ENCODE results near the gene SLC8A2. TPM values are rescaled to one million over a fixed set of nuclear protein-coding genes. Genes with fewer than 3 reads are reported as not detected.

The SLC8A2 gene
- total RNA-seq, 4 donors from 2014 or later, result 0.82 to 36.4 (median 9.6) TPM

- in situ Hi-C loops (cut with MboI; ENCODE audit: low pct_ligation_motif_present in 1 of 4, low pct_unique_long_range_greater_than_20kb in 1 of 4, low sequenced_read_pairs in 3 of 4), result loop anchor here in 1 of 4 donors (25.0 kb wide), 1 partner anchor 91 kb away; no protein-coding TSS in a partner anchor
- intact Hi-C loops (cut with DNase I; ENCODE audit: low total_unique reads), result no loop called here
- Histone ChIP-seq H3K9me3 (no peaks in the 10 kb centered on the region), H3K36me3 (peaks cover 0 to 51% (median 15%) of the 10 kb centered on the region in 4 donors), H3K4me3 (no peak overlapping the region), H3K4me1 (no peaks in the 10 kb centered on the region), H3K27me3 (no peaks in the 10 kb centered on the region), H3K27ac (no peak overlapping the region)
- TF ChIP-seq POLR2A (IDR thresholded peaks at IDR 0.05), result no peak
- no peak for TF ChIP-seq POLR2AphosphoS5 (IDR thresholded peaks at IDR 0.05)
- no peak for TF ChIP-seq EP300 (IDR thresholded peaks at IDR 0.05; ENCODE audit: low read depth)
- TF ChIP-seq CTCF (IDR thresholded peaks at IDR 0.05), result no peak
- DNase-seq, result no peak
- WGBS, 2 donors (ENCODE audit: low coverage in 1 of 2), result 99 to 100% methylated on average over 2 to 8 of the region's 11 CpGs
These were observed 93.4 kb downstream of the SLC8A2 start for GRCh38 chr19:47378246-47378645.

Other genes with a start within 250 kb of the SLC8A2 start
- gene BBC3, start 240.7 kb downstream of the SLC8A2 start, total RNA-seq, result 10 to 100 TPM; 10.9 to 31.0 (median 14.4) TPM
- 10 to 100 TPM; 20.9 to 27.5 (median 22.4) TPM for gene CCDC9, start 215.4 kb downstream of the SLC8A2 start, total RNA-seq
- gene INAFM1, start 197.0 kb downstream of the SLC8A2 start, total RNA-seq, result 10 to 100 TPM in 2 of 4 donors, 1 to 10 TPM in 2; 7.2 to 17.2 (median 9.6) TPM
- gene C5AR1, start 162.0 kb downstream of the SLC8A2 start, total RNA-seq, result 1 to 10 TPM in 3 of 4 donors, under 1 TPM in 1; 0.60 to 9.0 (median 5.3) TPM
- 1 to 10 TPM in 2 of 4 donors, under 1 TPM in 1, not detected in 1; 0.64 to 4.9 (median 2.0) TPM for gene C5AR2, start 139.7 kb downstream of the SLC8A2 start, total RNA-seq
- gene DHX34, start 122.6 kb downstream of the SLC8A2 start, total RNA-seq, result 10 to 100 TPM; 12.4 to 30.3 (median 21.3) TPM
- gene MEIS3, start 52.4 kb downstream of the SLC8A2 start, total RNA-seq, result 10 to 100 TPM in 1 of 4 donors, 1 to 10 TPM in 2, not detected in 1; 2.3 to 56.5 (median 7.1) TPM
- gene KPTN, start 12.3 kb upstream of the SLC8A2 start, total RNA-seq, result 1 to 10 TPM in 3 of 4 donors, not detected in 1; 2.2 to 5.7 (median 3.3) TPM
- gene NAPA, start 43.2 kb upstream of the SLC8A2 start, total RNA-seq, result 100 to 1,000 TPM in 3 of 4 donors, 10 to 100 TPM in 1; 94.8 to 138 (median 114) TPM
- under 1 TPM in 1 of 4 donors, not detected in 3; 0.16 TPM for gene ZNF541, start 101.3 kb upstream of the SLC8A2 start, total RNA-seq
- 10 to 100 TPM; 11.6 to 30.3 (median 13.2) TPM for gene BICRA, start 137.2 kb upstream of the SLC8A2 start, total RNA-seq
- 10 to 100 TPM; 15.2 to 93.1 (median 25.3) TPM for gene EHD2, start 241.5 kb upstream of the SLC8A2 start, total RNA-seq

Data from transverse colon (tissue), 4 donors.